T-helper 17 cell (primary cell): ENCODE results near the gene HDAC1. TPM values are rescaled to one million over a fixed set of nuclear protein-coding genes. Genes with fewer than 3 reads are reported as not detected.

Experiments used
- ATAC-seq: fragments of 150-1000 bp; cut with Tn5 transposase; 2 replicates; pipeline ENCODE4 v1.10.0; 2021; ENCODE audit warnings: mild to moderate bottlenecking, moderate library complexity
- DNase-seq, 3 donors: peaks; one replicate each; pipeline versions ENCODE4 v3.0.0 to v3.0.0-alpha.2; 2020 to 2021
- H3K9me3 ChIP-seq: one replicate; pipeline ENCODE4 v1.7.0; 2013; ENCODE audit warnings: low read length, mild to moderate bottlenecking; ENCODE audit not compliant: control insufficient read depth, poor library complexity, severe bottlenecking
- H3K27ac Mint-ChIP-seq: one replicate; pipeline ENCODE4 v1.8.0; 2022; ENCODE audit warnings: mild to moderate bottlenecking, moderate library complexity, mixed read lengths
- H3K27me3 Mint-ChIP-seq: one replicate; pipeline ENCODE4 v1.8.0; 2022; ENCODE audit warnings: mixed read lengths
- H3K36me3 Mint-ChIP-seq: one replicate; pipeline ENCODE4 v1.8.0; 2022; ENCODE audit warnings: low read depth, mixed read lengths
- H3K4me1 Mint-ChIP-seq: one replicate; pipeline ENCODE4 v1.8.0; 2022; ENCODE audit warnings: mild to moderate bottlenecking, mixed read lengths
- H3K4me3 Mint-ChIP-seq: one replicate; pipeline ENCODE4 v1.8.0; 2022; ENCODE audit warnings: mild to moderate bottlenecking, moderate library complexity, mixed read lengths
- total RNA-seq, 4 donors: library from RNA in 2 of 4; stranded (reverse) in 2 of 4; gene quantifications; one replicate each; pipeline ENCODE4 v1.2.3 and lab custom pipeline; 2022 to 2026

Gene HDAC1
- total RNA-seq, 2 donors from 2014 or later = 81.6 to 86.2 TPM

GRCh38 chr1:32336963-32337675 is 45.2 kb downstream of the HDAC1 start:
- Mint-ChIP-seq H3K27me3 (no peaks in the 10 kb centered on the region), H3K27ac (peak overlapping the region; percentile 53), H3K4me1 (peaks cover 38% of the 10 kb centered on the region), H3K4me3 (peak overlapping the region; percentile 74), H3K36me3 (no peaks in the 10 kb centered on the region)
- H3K9me3 ChIP-seq = no peaks in the 10 kb centered on the region
- DNase-seq (peak; percentile 38 to 59 (median 54)), ATAC-seq (peak; percentile 79)

GRCh38 chr1:32337855-32338636 is 46.2 kb downstream of the HDAC1 start:
- ATAC-seq = peak; percentile 32
- peak overlapping the region; percentile 55 for H3K4me3 Mint-ChIP-seq
- no peaks in the 10 kb centered on the region for H3K27me3 Mint-ChIP-seq
- H3K36me3 Mint-ChIP-seq = no peaks in the 10 kb centered on the region
- no peak for DNase-seq
- peaks cover 43% of the 10 kb centered on the region for H3K4me1 Mint-ChIP-seq
- H3K27ac Mint-ChIP-seq = peak overlapping the region; percentile 88
- H3K9me3 ChIP-seq = no peaks in the 10 kb centered on the region

DNA sequence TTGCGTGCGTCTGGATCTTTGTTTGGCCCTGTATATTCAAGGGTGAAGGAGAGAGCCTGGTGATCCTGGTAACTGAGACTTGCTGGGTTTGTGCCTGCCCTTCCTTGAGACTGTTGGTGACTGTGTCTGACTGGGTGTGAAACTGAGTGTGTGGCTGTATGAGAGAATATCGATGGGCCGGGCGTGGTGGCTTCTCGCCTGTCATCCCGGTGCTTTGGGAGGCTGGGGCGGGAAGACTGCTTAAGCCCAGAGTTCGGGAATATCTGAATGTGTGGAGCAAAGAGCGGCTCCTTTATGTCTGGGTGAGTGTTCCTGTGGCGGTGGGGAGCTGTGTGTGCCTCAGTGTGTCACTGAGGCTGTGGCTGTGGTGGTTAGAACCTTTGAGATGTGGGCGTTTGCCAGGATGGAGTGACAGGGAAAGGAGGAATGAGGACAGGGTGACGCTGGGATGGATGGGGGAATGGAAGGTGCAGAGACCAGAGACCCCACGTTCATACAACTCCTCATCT is 46.8 kb downstream of the HDAC1 start:
- H3K4me3 Mint-ChIP-seq = peak overlapping the region; percentile 55
- H3K9me3 ChIP-seq = no peaks in the 10 kb centered on the region
- H3K27me3 Mint-ChIP-seq = no peaks in the 10 kb centered on the region
- DNase-seq (no peak), ATAC-seq (no peak)
- H3K27ac Mint-ChIP-seq = peak overlapping the region; percentile 88
- H3K36me3 Mint-ChIP-seq = no peaks in the 10 kb centered on the region
- H3K4me1 Mint-ChIP-seq = peaks cover 40% of the 10 kb centered on the region

DNA sequence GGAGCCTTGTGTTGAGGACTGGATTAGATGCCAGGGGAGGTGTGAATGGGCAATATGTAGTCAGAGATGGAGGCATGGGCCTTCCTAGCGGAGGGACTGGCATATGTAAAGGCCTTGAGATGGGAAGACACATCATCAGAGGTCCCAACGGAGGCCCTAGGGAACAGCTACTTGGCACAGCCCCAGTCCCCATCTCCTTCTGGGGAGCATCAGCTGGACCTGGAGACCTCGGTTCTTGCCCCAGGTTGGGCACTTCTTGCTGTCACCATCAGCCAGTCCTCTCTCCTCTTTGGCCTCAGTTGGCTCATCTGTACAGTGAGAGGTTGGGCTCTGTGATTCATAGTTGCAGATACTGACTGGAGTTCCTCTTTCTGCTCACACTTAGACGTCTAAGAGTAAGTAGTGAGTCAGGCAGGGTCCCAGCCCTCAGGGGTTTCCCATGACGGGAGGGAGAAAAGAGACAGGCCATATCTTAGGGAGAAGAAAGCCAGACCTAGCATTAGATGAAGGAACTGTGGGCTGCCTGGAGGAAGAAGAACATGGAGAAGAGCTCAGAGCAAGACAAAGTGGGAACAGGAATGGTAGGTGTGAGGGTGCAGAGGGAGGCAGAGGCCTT is 47.6 kb downstream of the HDAC1 start:
- Mint-ChIP-seq H3K36me3 (no peaks in the 10 kb centered on the region), H3K27ac (peak overlapping the region; percentile 88), H3K27me3 (no peaks in the 10 kb centered on the region), H3K4me1 (peaks cover 34% of the 10 kb centered on the region), H3K4me3 (peak overlapping the region; percentile 8)
- no peak for ATAC-seq
- H3K9me3 ChIP-seq = no peaks in the 10 kb centered on the region
- no peak for DNase-seq

DNA sequence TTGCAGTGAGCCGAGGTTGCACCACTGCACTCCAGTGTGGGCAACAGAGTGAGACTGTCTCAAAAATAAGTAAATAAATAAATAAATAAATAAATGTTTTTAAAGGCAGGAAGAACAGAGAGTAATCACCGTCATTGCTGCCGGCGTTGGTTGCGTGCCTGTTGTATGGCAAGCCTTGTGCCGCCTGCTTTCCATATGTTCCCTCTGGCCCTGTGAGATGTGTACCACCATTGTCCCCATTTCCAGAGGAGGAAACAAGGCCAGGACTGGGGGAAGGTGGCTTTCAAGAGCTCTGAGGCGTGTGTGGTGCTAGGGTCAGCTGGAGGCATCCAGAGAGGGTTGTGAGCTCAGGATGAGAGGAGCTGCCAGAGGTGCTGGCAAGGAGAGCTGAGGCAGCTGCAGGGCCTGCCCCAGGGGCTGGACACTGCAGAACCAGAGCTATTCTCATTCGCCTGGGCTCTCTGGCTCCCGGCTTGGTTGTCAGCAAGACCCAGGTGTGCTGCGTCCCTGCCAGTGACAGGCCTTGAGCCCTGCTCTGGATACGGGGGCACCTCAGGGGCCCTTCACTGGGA is 49.4 kb downstream of the HDAC1 start:
- no peaks in the 10 kb centered on the region for H3K36me3 Mint-ChIP-seq
- ATAC-seq (no peak), DNase-seq (no peak)

GRCh38 chr1:32341971-32342370 is 50.1 kb downstream of the HDAC1 start:
- Mint-ChIP-seq H3K27ac (no peak overlapping the region), H3K27me3 (no peaks in the 10 kb centered on the region), H3K4me1 (peaks cover 45% of the 10 kb centered on the region), H3K4me3 (no peak overlapping the region), H3K36me3 (no peaks in the 10 kb centered on the region)
- no peaks in the 10 kb centered on the region for H3K9me3 ChIP-seq
- DNase-seq = no peak
- ATAC-seq = no peak

More for the DNA sequence above, 49.4 kb downstream of the HDAC1 start:
- no peaks in the 10 kb centered on the region for H3K9me3 ChIP-seq
- Mint-ChIP-seq H3K27ac (no peak overlapping the region), H3K27me3 (no peaks in the 10 kb centered on the region), H3K4me1 (peaks cover 41% of the 10 kb centered on the region), H3K4me3 (no peak overlapping the region)

- no peaks in the 10 kb centered on the region for H3K36me3 Mint-ChIP-seq
Measured at GRCh38 chr1:32342704-32343103, 50.8 kb downstream of the HDAC1 start.

GRCh38 chr1:32345289-32345827 is 53.5 kb downstream of the HDAC1 start:
- H3K9me3 ChIP-seq = no peaks in the 10 kb centered on the region
- no peaks in the 10 kb centered on the region for H3K36me3 Mint-ChIP-seq
- H3K4me1 Mint-ChIP-seq = peaks cover 46% of the 10 kb centered on the region
- peak overlapping the region; percentile 91 for H3K27ac Mint-ChIP-seq
- ATAC-seq = peak; percentile 80
- no peak for DNase-seq
- no peaks in the 10 kb centered on the region for H3K27me3 Mint-ChIP-seq
- H3K4me3 Mint-ChIP-seq = peak overlapping the region; percentile 57

More at GRCh38 chr1:32342704-32343103, 50.8 kb downstream of the HDAC1 start:
- ATAC-seq (no peak), DNase-seq (no peak)
- peaks cover 39% of the 10 kb centered on the region for H3K4me1 Mint-ChIP-seq
- H3K9me3 ChIP-seq = no peaks in the 10 kb centered on the region
- no peak overlapping the region for H3K4me3 Mint-ChIP-seq
- H3K27me3 Mint-ChIP-seq = no peaks in the 10 kb centered on the region
- H3K27ac Mint-ChIP-seq = no peak overlapping the region

DNA sequence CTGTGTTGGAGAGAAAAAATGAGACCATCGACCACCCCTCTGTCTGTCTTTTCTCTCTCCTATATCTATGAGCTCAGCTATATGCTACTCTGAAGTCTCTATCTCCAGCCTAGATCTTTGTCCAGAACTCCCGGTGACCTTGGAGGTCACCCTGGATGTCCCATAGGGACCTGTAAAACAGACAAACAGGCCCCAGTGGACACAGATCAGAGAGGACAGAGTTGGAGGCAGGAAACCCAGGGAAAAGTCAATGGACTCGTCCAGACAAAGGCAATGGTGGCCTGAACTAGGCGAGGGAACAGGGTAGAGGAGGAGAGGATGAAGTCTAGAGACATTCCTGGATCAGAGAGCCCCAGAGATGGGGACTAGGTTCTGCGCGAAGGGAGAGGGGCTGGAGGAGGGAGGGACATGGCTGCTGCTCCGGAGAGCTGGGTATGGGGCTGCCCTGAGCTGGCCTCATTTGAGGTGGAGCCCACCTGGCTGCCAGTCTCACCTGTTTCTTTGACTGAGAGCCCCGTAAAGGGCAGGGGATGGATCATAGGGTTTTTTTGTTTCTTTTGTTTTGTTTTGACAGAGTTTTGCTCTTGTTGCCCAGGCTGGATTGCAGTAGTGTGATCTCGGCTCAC is 54.8 kb downstream of the HDAC1 start:
- Mint-ChIP-seq H3K36me3 (no peaks in the 10 kb centered on the region), H3K27me3 (no peaks in the 10 kb centered on the region), H3K4me1 (peaks cover 52% of the 10 kb centered on the region), H3K4me3 (no peak overlapping the region), H3K27ac (peak overlapping the region; percentile 91)
- no peak for DNase-seq
- no peak for ATAC-seq
- H3K9me3 ChIP-seq = no peaks in the 10 kb centered on the region

DNA sequence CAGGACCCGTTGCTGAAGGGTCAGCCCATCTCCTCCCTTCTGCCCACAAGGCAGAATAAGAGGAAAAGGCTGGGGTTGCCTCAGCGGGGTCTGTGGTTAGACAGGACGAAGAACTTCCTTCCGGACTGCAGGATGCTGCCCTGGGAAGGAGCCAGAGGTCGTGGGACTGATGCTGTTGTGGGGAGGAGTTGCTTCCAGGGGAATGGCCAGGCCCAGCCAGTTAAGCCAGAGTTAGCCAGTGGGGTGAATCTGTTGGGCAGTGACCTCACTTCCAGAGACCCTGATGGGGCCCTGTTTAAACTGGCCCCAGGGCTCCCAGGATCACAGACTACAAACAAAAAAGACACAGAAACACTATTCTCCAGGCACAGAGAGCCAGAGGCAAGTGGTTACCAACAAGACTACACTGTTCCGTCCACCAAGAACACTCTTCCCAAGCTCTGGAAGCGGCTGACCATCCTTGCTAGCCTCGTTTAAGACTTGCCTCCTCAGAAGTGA is 57.4 kb downstream of the HDAC1 start:
- peaks cover 53% of the 10 kb centered on the region for H3K4me1 Mint-ChIP-seq
- H3K4me3 Mint-ChIP-seq = peak overlapping the region; percentile 52
- ATAC-seq = no peak
- no peaks in the 10 kb centered on the region for H3K9me3 ChIP-seq
- H3K36me3 Mint-ChIP-seq = peaks cover 2% of the 10 kb centered on the region
- DNase-seq = no peak
- H3K27me3 Mint-ChIP-seq = no peaks in the 10 kb centered on the region
- H3K27ac Mint-ChIP-seq = peak overlapping the region; percentile 67

GRCh38 chr1:32350785-32351398 is 59.0 kb downstream of the HDAC1 start:
- Mint-ChIP-seq H3K27me3 (peaks cover 7% of the 10 kb centered on the region), H3K27ac (peak overlapping the region; percentile 56)

More at GRCh38 chr1:32350785-32351398, 59.0 kb downstream of the HDAC1 start:
- Mint-ChIP-seq H3K4me1 (peaks cover 52% of the 10 kb centered on the region), H3K4me3 (peak overlapping the region; percentile 85), H3K36me3 (peaks cover 6% of the 10 kb centered on the region)
- DNase-seq (peak in 2 of 3 donors; percentile 73 to 74), ATAC-seq (peak; percentile 80)
- no peaks in the 10 kb centered on the region for H3K9me3 ChIP-seq
